HepG2 (cell line): ENCODE data around the gene GABRA4. TPM values are rescaled to one million over a fixed set of nuclear protein-coding genes. Genes with fewer than 3 reads are reported as not detected.

Experiments used
- ATAC-seq: fragments of 200-7000 bp; cut with Tn5 transposase; 3 replicates; pipeline ENCODE4 v1.9.1; 2020; ENCODE audit warnings: mild to moderate bottlenecking, moderate library complexity
- BruUV-seq: library from RNA; stranded (reverse); fragments of 400-500 nt; replicated peaks from 2 replicates; lab custom pipeline; 2021; lab: Mats Ljungman, UMichigan
- CTCF ChIA-PET: fragments of 300-600 bp; formaldehyde crosslinking; extraction: SDS; loops from one replicate; lab custom pipeline; 2021; ENCODE audit warnings: low total read pairs, inconsistent platforms, low intra/inter-chr PET ratio; lab: Yijun Ruan, JAX
- POLR2A ChIA-PET: fragments of 350-600 bp; sonication (Branson Sonifier 250); formaldehyde crosslinking; loops from one replicate; lab custom pipeline; 2020; ENCODE audit warnings: antibody characterized with exemption, inconsistent platforms; lab: Yijun Ruan, JAX
- DNase-seq: peaks from one replicate; pipeline ENCODE4 v3.0.0-alpha.2; 2015; ENCODE audit warnings: low spot score
- FAIRE-seq: peaks from 3 replicates; lab custom pipeline; 2011; peaks lifted over from hg19 to GRCh38; lab: Jason Lieb, UNC
- H2AFZ ChIP-seq: one replicate; pipeline ENCODE4 v1.6.1; 2011; ENCODE audit warnings: low read length, inconsistent platforms
- H3K27ac ChIP-seq: fragments of 300-600 bp; 3 replicates; pipeline ENCODE4 v1.8.0; 2011; ENCODE audit warnings: mixed run types, mild to moderate bottlenecking, mixed read lengths, low read length, inconsistent platforms; ENCODE audit not compliant: insufficient read depth; ENCODE audit errors: extremely low read length
- H3K27me3 ChIP-seq, 2 experiments: fragments of 200-600 bp in 1 of 2; 2 replicates in 1 of 2; 3 replicates in 1 of 2; pipeline versions ENCODE4 v1.6.0 to v1.8.0; 2011; ENCODE audit warnings: low read length in 2 of 2, mild to moderate bottlenecking in 2 of 2, moderate library complexity in 2 of 2, inconsistent platforms in 1 of 2; ENCODE audit not compliant: insufficient read depth in 2 of 2, control insufficient read depth in 1 of 2
- H3K36me3 ChIP-seq, 2 experiments: fragments of 200-600 bp in 1 of 2; replicated peaks in 1 of 2; 2 replicates in 1 of 2; 3 replicates in 1 of 2; pipeline versions ENCODE4 v1.5.1 to v1.8.0; 2011; ENCODE audit warnings: low read length in 2 of 2, inconsistent platforms in 1 of 2; ENCODE audit not compliant: insufficient read depth in 2 of 2, control insufficient read depth in 1 of 2
- H3K4me1 ChIP-seq: 2 replicates; pipeline ENCODE4 v1.5.1; 2012; ENCODE audit warnings: low read length, inconsistent platforms; ENCODE audit not compliant: insufficient read depth
- H3K4me2 ChIP-seq: 2 replicates; pipeline ENCODE4 v1.6.0; 2011; ENCODE audit warnings: low read depth, low read length, inconsistent platforms
- H3K4me3 ChIP-seq, 3 experiments: fragments of 200-600 bp in 1 of 3; sonication (generic), shearing (Covaris generic) in 1 of 3; replicated peaks in 1 of 3; 2 replicates each; pipeline ENCODE4 v1.5.1; 2011 to 2016; ENCODE audit warnings: low read length in 3 of 3, inconsistent platforms in 2 of 3, low read depth in 2 of 3, mild to moderate bottlenecking in 2 of 3, control low read depth in 1 of 3, mixed read lengths in 1 of 3; ENCODE audit not compliant: insufficient read depth in 1 of 3
- H3K79me2 ChIP-seq: one replicate; pipeline ENCODE4 v1.6.1; 2011; ENCODE audit warnings: low read length, inconsistent platforms; ENCODE audit not compliant: insufficient read depth
- H3K9ac ChIP-seq: 2 replicates; pipeline ENCODE4 v1.6.0; 2011; ENCODE audit warnings: mild to moderate bottlenecking, low read depth, low read length, inconsistent platforms; ENCODE audit not compliant: insufficient read depth
- H3K9me3 ChIP-seq: 2 replicates; pipeline ENCODE4 v1.5.1; 2012; ENCODE audit warnings: mild to moderate bottlenecking, low read length
- H4K20me1 ChIP-seq: 2 replicates; pipeline ENCODE4 v1.6.0; 2011; ENCODE audit warnings: inconsistent platforms, mild to moderate bottlenecking, low read length, moderate library complexity; ENCODE audit not compliant: insufficient read depth
- ARHGAP35 ChIP-seq: sonication (generic); formaldehyde crosslinking; IDR thresholded peaks from 2 replicates; pipeline ENCODE4 v1.9.0; 2022; ENCODE audit warnings: mild to moderate bottlenecking, inconsistent platforms, moderate library complexity, missing genetic modification reagents, borderline replicate concordance
- CBFB ChIP-seq: sonication (generic); formaldehyde crosslinking; IDR thresholded peaks from 2 replicates; pipeline ENCODE4 v1.4.0; 2020; ENCODE audit warnings: missing genetic modification reagents
- FLYWCH1 ChIP-seq: sonication (generic); formaldehyde crosslinking; IDR thresholded peaks from 2 replicates; pipeline ENCODE4 v1.8.1; 2023; ENCODE audit warnings: mild to moderate bottlenecking, missing genetic modification reagents
- HOXA3 ChIP-seq: sonication (generic); formaldehyde crosslinking; IDR thresholded peaks from 2 replicates; pipeline ENCODE4 v1.5.0; 2020; ENCODE audit warnings: missing genetic modification reagents
- MYC ChIP-seq: sonication (generic); formaldehyde crosslinking; IDR thresholded peaks from 2 replicates; pipeline ENCODE4 v1.9.0; 2021; ENCODE audit warnings: missing genetic modification reagents, borderline replicate concordance
- SRSF4 ChIP-seq: fragments of 200-400 bp; formaldehyde crosslinking; IDR thresholded peaks from one replicate; pipeline ENCODE4 v1.6.1; 2018; ENCODE audit warnings: mild to moderate bottlenecking, low read depth, low read length, moderate library complexity; ENCODE audit not compliant: poor library complexity, severe bottlenecking
- ZKSCAN8 ChIP-seq: IDR thresholded peaks from 2 replicates; pipeline ENCODE4 v1.6.1; 2016; ENCODE audit warnings: borderline replicate concordance, missing genetic modification reagents, missing compliant biosample characterization
- ZMAT5 ChIP-seq: sonication (generic); formaldehyde crosslinking; IDR thresholded peaks from 2 replicates; pipeline ENCODE4 v1.5.0; 2020; ENCODE audit warnings: mild to moderate bottlenecking, low read depth, missing genetic modification reagents, borderline replicate concordance
- WGBS: methylation state at CpG from one replicate; pipeline ENCODE4 v1.1.6; 2017; ENCODE audit warnings: low lambda C conversion rate; 5-methylcytosine and 5-hydroxymethylcytosine counted together
- in situ Hi-C: cut with HindIII; loops from 2 replicates; pipeline ENCODE4 v1.10.0; 2017; ENCODE audit warnings: low pct_unique_long_range_greater_than_20kb; ENCODE audit not compliant: extremely low pct_ligation_motif_present
- intact Hi-C: fragments of 100-400 bp; cut with micrococcal nuclease; formaldehyde crosslinking; loops from one replicate; pipeline ENCODE4 v1.10.0; 2022; ENCODE audit not compliant: unreplicated experiment
- polyA plus RNA-seq, 8 experiments: library from polyadenylated mRNA; depleted of rRNA in 3 of 8; stranded (reverse) in 7 of 8; unstranded in 1 of 8; fragments of >200 nt; fragmentation: Illumina TruSeq in 4 of 8; extraction: Trizol in 4 of 8; gene quantifications; 2 replicates each; pipeline versions ENCODE4 v1.2.1 to v1.2.3, GENCODE V29; 2011 to 2016; ENCODE audit warnings: low read depth in 4 of 8, missing spikeins in 1 of 8, mixed read lengths in 1 of 8; ENCODE audit not compliant: insufficient read depth in 1 of 8
- total RNA-seq, 5 experiments: library from RNA; depleted of rRNA; stranded (reverse); fragments of >200 nt; fragmentation: Illumina TruSeq; extraction: Trizol; gene quantifications; 2 replicates each; pipeline ENCODE4 v1.2.3, GENCODE V29; 2016; ENCODE audit warnings: low read depth in 1 of 5
- TF ChIP-seq, protein P1 (sequence below): sonication (generic); formaldehyde crosslinking; IDR thresholded peaks from 2 replicates; pipeline ENCODE4 v1.4.0; 2020; ENCODE audit warnings: missing genetic modification reagents, mild to moderate bottlenecking, borderline replicate concordance
- TF ChIP-seq, protein P2 (sequence below): IDR thresholded peaks from 2 replicates; pipeline ENCODE4 v1.6.1; 2016; ENCODE audit warnings: missing compliant biosample characterization, missing genetic modification reagents, borderline replicate concordance
- TF ChIP-seq, protein P3 (sequence below): sonication (generic); formaldehyde crosslinking; IDR thresholded peaks from 2 replicates; pipeline ENCODE4 v1.4.0; 2020; ENCODE audit warnings: missing genetic modification reagents, borderline replicate concordance

GABRA4 gene
- total and polyA plus RNA-seq, 2 of the 13 experiments (the other 11 are each of a cell fraction or from before 2014, with no cell fraction given): not detected

DNA sequence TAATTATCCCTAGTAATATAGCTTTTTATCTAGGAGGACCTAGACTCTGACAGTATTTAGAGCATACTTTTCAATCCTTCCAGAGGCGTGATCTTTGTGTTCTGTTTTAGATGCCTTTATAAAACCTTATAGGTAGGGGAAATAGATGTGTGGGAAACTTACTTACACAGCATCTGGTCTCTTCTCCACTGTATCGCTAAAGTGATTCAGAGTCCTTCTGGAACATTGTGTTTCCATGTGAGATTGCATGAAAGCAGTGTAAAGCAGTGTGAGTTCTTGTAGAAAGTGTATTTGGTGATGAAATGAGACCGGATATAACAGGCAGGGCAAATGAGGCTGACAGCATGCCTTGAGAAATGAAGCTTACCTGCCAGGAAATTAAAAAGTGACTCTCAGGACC, 47.4 kb upstream of the GABRA4 start (continued):
- TF ChIP-seq, protein P1, sequence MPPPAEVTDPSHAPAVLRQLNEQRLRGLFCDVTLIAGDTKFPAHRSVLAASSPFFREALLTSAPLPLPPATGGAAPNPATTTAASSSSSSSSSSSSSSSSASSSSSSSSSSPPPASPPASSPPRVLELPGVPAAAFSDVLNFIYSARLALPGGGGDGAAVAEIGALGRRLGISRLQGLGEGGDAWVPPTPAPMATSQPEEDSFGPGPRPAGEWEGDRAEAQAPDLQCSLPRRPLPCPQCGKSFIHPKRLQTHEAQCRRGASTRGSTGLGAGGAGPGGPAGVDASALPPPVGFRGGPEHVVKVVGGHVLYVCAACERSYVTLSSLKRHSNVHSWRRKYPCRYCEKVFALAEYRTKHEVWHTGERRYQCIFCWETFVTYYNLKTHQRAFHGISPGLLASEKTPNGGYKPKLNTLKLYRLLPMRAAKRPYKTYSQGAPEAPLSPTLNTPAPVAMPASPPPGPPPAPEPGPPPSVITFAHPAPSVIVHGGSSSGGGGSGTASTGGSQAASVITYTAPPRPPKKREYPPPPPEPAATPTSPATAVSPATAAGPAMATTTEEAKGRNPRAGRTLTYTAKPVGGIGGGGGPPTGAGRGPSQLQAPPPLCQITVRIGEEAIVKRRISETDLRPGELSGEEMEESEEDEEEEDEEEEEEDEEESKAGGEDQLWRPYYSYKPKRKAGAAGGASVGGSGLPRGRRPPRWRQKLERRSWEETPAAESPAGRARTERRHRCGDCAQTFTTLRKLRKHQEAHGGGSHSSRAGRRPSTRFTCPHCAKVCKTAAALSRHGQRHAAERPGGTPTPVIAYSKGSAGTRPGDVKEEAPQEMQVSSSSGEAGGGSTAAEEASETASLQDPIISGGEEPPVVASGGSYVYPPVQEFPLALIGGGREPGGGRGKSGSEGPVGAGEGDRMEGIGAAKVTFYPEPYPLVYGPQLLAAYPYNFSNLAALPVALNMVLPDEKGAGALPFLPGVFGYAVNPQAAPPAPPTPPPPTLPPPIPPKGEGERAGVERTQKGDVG: no peak
- TF ChIP-seq CBFB (CRISPR knock-in tag) (no peak), FLYWCH1 (CRISPR knock-in tag) (no peak), MYC (CRISPR knock-in tag) (no peak), HOXA3 (CRISPR knock-in tag) (no peak)

- WGBS: 85% methylated on average over 1 of the region's 1 CpG
- in situ Hi-C loops (loop anchor here (10.0 kb wide), 1 partner anchor 103 kb away; no protein-coding TSS in a partner anchor), intact Hi-C loops (loop anchor here (10.0 kb wide), 1 partner anchor 347 kb away; no protein-coding TSS in a partner anchor)
- BruUV-seq: no TSS peak
- no peak overlapping the region for H3K27ac ChIP-seq
- no peak overlapping the region for H2AFZ ChIP-seq
- no peak overlapping the region for H3K4me3 ChIP-seq
- ATAC-seq: no peak
- no peaks in the 10 kb centered on the region for H3K9me3 ChIP-seq
- H3K79me2 ChIP-seq: no peaks in the 10 kb centered on the region
- no peaks in the 10 kb centered on the region for H4K20me1 ChIP-seq
- CTCF ChIA-PET: no interaction called here
- H3K36me3 ChIP-seq: no peaks in the 10 kb centered on the region
- no peak overlapping the region for H3K9ac ChIP-seq
- DNase-seq: no peak
- H3K27me3 ChIP-seq: no peaks in the 10 kb centered on the region
- POLR2A ChIA-PET: no interaction called here
- no peak for FAIRE-seq
- no peak overlapping the region for H3K4me2 ChIP-seq
- no peaks in the 10 kb centered on the region for H3K4me1 ChIP-seq
- TF ChIP-seq ARHGAP35 (CRISPR knock-in tag) (no peak), MYC (CRISPR knock-in tag) (no peak), ZMAT5 (CRISPR knock-in tag) (no peak), ZKSCAN8 (CRISPR knock-in tag) (no peak), SRSF4 (no peak)
- TF ChIP-seq, protein P2, sequence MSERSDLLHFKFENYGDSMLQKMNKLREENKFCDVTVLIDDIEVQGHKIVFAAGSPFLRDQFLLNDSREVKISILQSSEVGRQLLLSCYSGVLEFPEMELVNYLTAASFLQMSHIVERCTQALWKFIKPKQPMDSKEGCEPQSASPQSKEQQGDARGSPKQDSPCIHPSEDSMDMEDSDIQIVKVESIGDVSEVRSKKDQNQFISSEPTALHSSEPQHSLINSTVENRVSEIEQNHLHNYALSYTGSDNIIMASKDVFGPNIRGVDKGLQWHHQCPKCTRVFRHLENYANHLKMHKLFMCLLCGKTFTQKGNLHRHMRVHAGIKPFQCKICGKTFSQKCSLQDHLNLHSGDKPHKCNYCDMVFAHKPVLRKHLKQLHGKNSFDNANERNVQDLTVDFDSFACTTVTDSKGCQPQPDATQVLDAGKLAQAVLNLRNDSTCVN (CRISPR knock-in tag): no peak
- TF ChIP-seq, protein P3, sequence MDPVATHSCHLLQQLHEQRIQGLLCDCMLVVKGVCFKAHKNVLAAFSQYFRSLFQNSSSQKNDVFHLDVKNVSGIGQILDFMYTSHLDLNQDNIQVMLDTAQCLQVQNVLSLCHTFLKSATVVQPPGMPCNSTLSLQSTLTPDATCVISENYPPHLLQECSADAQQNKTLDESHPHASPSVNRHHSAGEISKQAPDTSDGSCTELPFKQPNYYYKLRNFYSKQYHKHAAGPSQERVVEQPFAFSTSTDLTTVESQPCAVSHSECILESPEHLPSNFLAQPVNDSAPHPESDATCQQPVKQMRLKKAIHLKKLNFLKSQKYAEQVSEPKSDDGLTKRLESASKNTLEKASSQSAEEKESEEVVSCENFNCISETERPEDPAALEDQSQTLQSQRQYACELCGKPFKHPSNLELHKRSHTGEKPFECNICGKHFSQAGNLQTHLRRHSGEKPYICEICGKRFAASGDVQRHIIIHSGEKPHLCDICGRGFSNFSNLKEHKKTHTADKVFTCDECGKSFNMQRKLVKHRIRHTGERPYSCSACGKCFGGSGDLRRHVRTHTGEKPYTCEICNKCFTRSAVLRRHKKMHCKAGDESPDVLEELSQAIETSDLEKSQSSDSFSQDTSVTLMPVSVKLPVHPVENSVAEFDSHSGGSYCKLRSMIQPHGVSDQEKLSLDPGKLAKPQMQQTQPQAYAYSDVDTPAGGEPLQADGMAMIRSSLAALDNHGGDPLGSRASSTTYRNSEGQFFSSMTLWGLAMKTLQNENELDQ (CRISPR knock-in tag): no peak
These were observed 44.9 kb upstream of the GABRA4 start for GRCh38 chr4:47038263-47038662.
